Kidney (tissue), 14 donors: Measurements from ENCODE around the gene SNUPN. TPM values are rescaled to one million over a fixed set of nuclear protein-coding genes. Genes with fewer than 3 reads are reported as not detected.

Experiments
- DNase-seq, 5 donors: peaks; one replicate each; pipeline ENCODE4 v3.0.0-alpha.2; 2013 to 2020
- FAIRE-seq: peaks from 2 replicates; lab custom pipeline; 2012; peaks lifted over from hg19 to GRCh38; lab: Jason Lieb, UNC
- H3K27ac ChIP-seq, 2 donors: one replicate each; pipeline ENCODE4 v1.7.0; 2013; ENCODE audit warnings: low read depth in 2 of 2, low read length in 2 of 2, inconsistent platforms in 1 of 2
- H3K27me3 ChIP-seq: one replicate; pipeline ENCODE4 v1.7.1; 2013; ENCODE audit warnings: low read length, inconsistent platforms; ENCODE audit not compliant: control insufficient read depth, insufficient read depth
- H3K36me3 ChIP-seq, 3 donors: one replicate each; pipeline versions ENCODE4 v1.7.0 to v1.7.1; 2013; ENCODE audit warnings: low read length in 3 of 3, control low read depth in 1 of 3, inconsistent platforms in 1 of 3; ENCODE audit not compliant: insufficient read depth in 3 of 3, control insufficient read depth in 2 of 3
- H3K4me1 ChIP-seq, 3 donors: one replicate each; pipeline versions ENCODE4 v1.7.0 to v1.7.1; 2013; ENCODE audit warnings: low read length in 3 of 3, inconsistent platforms in 1 of 3, low read depth in 1 of 3; ENCODE audit not compliant: control insufficient read depth in 2 of 3, insufficient read depth in 2 of 3
- H3K4me3 ChIP-seq, 3 donors: one replicate each; pipeline versions ENCODE4 v1.7.0 to v1.8.1; 2013; ENCODE audit warnings: low read length in 3 of 3, control low read depth in 1 of 3, inconsistent platforms in 1 of 3
- H3K9ac ChIP-seq, 3 donors: one replicate each; pipeline versions ENCODE4 v1.7.0 to v1.7.1; 2013; ENCODE audit warnings: low read length in 3 of 3, control low read depth in 1 of 3, inconsistent platforms in 1 of 3
- H3K9me3 ChIP-seq, 3 donors: one replicate each; pipeline versions ENCODE4 v1.7.0 to v1.7.1; 2013; ENCODE audit warnings: low read length in 3 of 3, control low read depth in 1 of 3, inconsistent platforms in 1 of 3; ENCODE audit not compliant: control insufficient read depth in 2 of 3, insufficient read depth in 1 of 3
- CTCF ChIP-seq: IDR thresholded peaks from 3 replicates; pipeline ENCODE4 v1.5.1; 2012; ENCODE audit warnings: mild to moderate bottlenecking, moderate library complexity, borderline replicate concordance; ENCODE audit not compliant: insufficient read depth; ENCODE audit errors: extremely low read depth
- intact Hi-C: fragments of 100-400 bp; cut with DNase I; formaldehyde crosslinking; loops from one replicate; pipeline ENCODE4 v1.11.1; 2022
- polyA plus RNA-seq: library from polyadenylated mRNA; stranded (reverse); fragments of 350-450 nt; fragmentation: Illumina TruSeq; extraction: RNeasy Lipid Tissue Mini Kit (QIAGEN cat#74804); gene quantifications from one replicate; pipeline ENCODE4 v1.2.3, GENCODE V29; 2014; ENCODE audit warnings: low read depth, low replicate concordance; ENCODE audit not compliant: insufficient read depth
- total RNA-seq: library from RNA; stranded (reverse); fragmentation: NEBNext Ultra II Directional; extraction: Animal tissue kit (Norgen Biotek cat#: 25700); gene quantifications from one replicate; pipeline ENCODE4 v1.2.1, GENCODE V29; 2021
- donor health status: control.
- donor health status: control.
- donor health status: control.
- donor health status: control.
- donor health status: control.
- donor health status: DM: yes; HTN: yes; CAD: no.
- donor health status: Normal renal cell carcinoma (clear cell type).

SNUPN gene
- total and polyA plus RNA-seq, 2 donors from 2014 or later = 24.1 to 37.4 TPM

- no peak overlapping the region for H3K4me3 ChIP-seq
- no peaks in the 10 kb centered on the region for H3K4me1 ChIP-seq
- H3K9me3 ChIP-seq = no peaks in the 10 kb centered on the region
- H3K9ac ChIP-seq = no peak overlapping the region
- DNase-seq = no peak
- no peak for TF ChIP-seq CTCF
- no peak overlapping the region for H3K27ac ChIP-seq
- intact Hi-C loops = no loop called here
- no peaks in the 10 kb centered on the region for H3K27me3 ChIP-seq
- H3K36me3 ChIP-seq = peaks cover 0 to 13% (median 8%) of the 10 kb centered on the region in 3 donors
- FAIRE-seq = no peak
Measured at GRCh38 chr15:75594276-75594675, 31.2 kb downstream of the SNUPN start.

- no peaks in the 10 kb centered on the region for H3K4me1 ChIP-seq
- intact Hi-C loops = no loop called here
- no peak for TF ChIP-seq CTCF
- H3K9ac ChIP-seq = no peak overlapping the region
- H3K27ac ChIP-seq = no peak overlapping the region
- DNase-seq = no peak
- H3K4me3 ChIP-seq = no peak overlapping the region
- FAIRE-seq = no peak
- H3K36me3 ChIP-seq = peaks cover 0 to 9% (median 7%) of the 10 kb centered on the region in 3 donors
- H3K9me3 ChIP-seq = no peaks in the 10 kb centered on the region
- no peaks in the 10 kb centered on the region for H3K27me3 ChIP-seq
Measured at GRCh38 chr15:75591655-75592364, 33.7 kb downstream of the SNUPN start.

GRCh38 chr15:75590239-75590638, 35.3 kb downstream of the SNUPN start:
- H3K27me3 ChIP-seq = no peaks in the 10 kb centered on the region
- H3K9me3 ChIP-seq = no peaks in the 10 kb centered on the region
- H3K9ac ChIP-seq = no peak overlapping the region
- H3K27ac ChIP-seq = no peak overlapping the region
- H3K4me3 ChIP-seq = no peak overlapping the region
- no peak for FAIRE-seq
- intact Hi-C loops = no loop called here
- DNase-seq = no peak
- no peaks in the 10 kb centered on the region for H3K4me1 ChIP-seq
- H3K36me3 ChIP-seq = no peaks in the 10 kb centered on the region
- no peak for TF ChIP-seq CTCF
